Panc1 (cell line): ENCODE results near the gene CD177. TPM values are rescaled to one million over a fixed set of nuclear protein-coding genes. Genes with fewer than 3 reads are reported as not detected.

Source experiments
- ATAC-seq: fragments of 200-7000 bp; cut with Tn5 transposase; 2 replicates; pipeline ENCODE4 v1.9.1; 2020; ENCODE audit warnings: mild to moderate bottlenecking, moderate library complexity
- BruUV-seq: library from RNA; stranded (reverse); fragments of 400-500 nt; replicated peaks from 2 replicates; lab custom pipeline; 2021; lab: Mats Ljungman, UMichigan
- CTCF ChIA-PET: fragments of 300-600 bp; sonication (Branson Sonifier 250); formaldehyde crosslinking; loops from one replicate; lab custom pipeline; 2022; ENCODE audit warnings: antibody characterized with exemption; lab: Charles Lee
- POLR2A ChIA-PET: fragments of 300-600 bp; sonication (Branson Sonifier 250); formaldehyde crosslinking; loops from one replicate; lab custom pipeline; 2022; ENCODE audit warnings: antibody characterized with exemption; lab: Charles Lee
- DNase-seq: peaks from one replicate; pipeline ENCODE4 v3.0.0-alpha.2; 2010; ENCODE audit warnings: low read depth, low spot score
- H3K27ac ChIP-seq: 2 replicates; pipeline ENCODE4 v1.5.1; 2011; ENCODE audit warnings: mild to moderate bottlenecking, low read length, inconsistent platforms
- H3K27me3 ChIP-seq: fragments of 200-500 bp; sonication (Bioruptor generic); 2 replicates; pipeline ENCODE4 v1.6.0; 2014; ENCODE audit warnings: low read length, inconsistent platforms; ENCODE audit not compliant: control insufficient read depth, insufficient read depth
- H3K36me3 ChIP-seq: fragments of 200-500 bp; sonication (Bioruptor generic); 2 replicates; pipeline ENCODE4 v1.5.1; 2014; ENCODE audit warnings: inconsistent platforms, mild to moderate bottlenecking, low read length, moderate library complexity; ENCODE audit not compliant: control insufficient read depth, insufficient read depth
- H3K4me1 ChIP-seq: 2 replicates; pipeline ENCODE4 v1.5.1; 2011; ENCODE audit warnings: inconsistent platforms, mild to moderate bottlenecking, low read length, moderate library complexity; ENCODE audit not compliant: control insufficient read depth, insufficient read depth
- H3K4me3 ChIP-seq, 2 experiments: 2 replicates each; pipeline ENCODE4 v1.5.1; 2011 to 2012; ENCODE audit warnings: low read depth in 2 of 2, low read length in 2 of 2, mild to moderate bottlenecking in 2 of 2, inconsistent platforms in 1 of 2, moderate library complexity in 1 of 2
- H3K9me3 ChIP-seq: fragments of 200-500 bp; sonication (Bioruptor generic); 2 replicates; pipeline ENCODE4 v1.5.1; 2014; ENCODE audit warnings: low read depth, mild to moderate bottlenecking, inconsistent platforms, low read length, moderate library complexity; ENCODE audit not compliant: control insufficient read depth, insufficient read depth
- CTCF ChIP-seq: fragments of 450-650 bp; IDR thresholded peaks from 2 replicates; pipeline ENCODE4 v1.5.1; 2017; ENCODE audit warnings: mild to moderate bottlenecking
- POLR2AphosphoS5 ChIP-seq: IDR thresholded peaks from 2 replicates; pipeline ENCODE4 v1.6.1; 2012; ENCODE audit warnings: mild to moderate bottlenecking, low read depth, low read length, moderate library complexity
- SIN3A ChIP-seq: IDR thresholded peaks from 2 replicates; pipeline ENCODE4 v1.6.1; 2012; ENCODE audit warnings: low read depth, mild to moderate bottlenecking, low read length, moderate library complexity, borderline replicate concordance; ENCODE audit not compliant: insufficient read depth
- TCF7L2 ChIP-seq: IDR thresholded peaks from 2 replicates; pipeline ENCODE4 v1.6.1; 2011; ENCODE audit warnings: mild to moderate bottlenecking, low read depth, low read length, inconsistent platforms
- in situ Hi-C: cut with HindIII; loops from 2 replicates; pipeline ENCODE4 v1.10.0; 2016; ENCODE audit warnings: low sequenced_read_pairs, low pct_unique_long_range_greater_than_20kb
- intact Hi-C: fragments of 100-400 bp; cut with micrococcal nuclease; formaldehyde crosslinking; loops from one replicate; pipeline ENCODE4 v1.10.0; 2022; ENCODE audit not compliant: unreplicated experiment
- total RNA-seq: library from RNA; stranded (reverse); gene quantifications from one replicate; pipeline ENCODE4 v1.2.1, GENCODE V29; 2021; ENCODE audit not compliant: unreplicated experiment
- TF ChIP-seq, protein P1 (sequence below), 2 experiments: IDR thresholded peaks; 2 replicates each; pipeline ENCODE4 v1.6.1; 2011 to 2012; ENCODE audit warnings: low read depth in 2 of 2, control low read depth in 1 of 2, low read length in 1 of 2, mild to moderate bottlenecking in 1 of 2, moderate library complexity in 1 of 2; ENCODE audit not compliant: insufficient read depth in 1 of 2

The CD177 gene
- total RNA-seq, 1 experiment from 2014 or later, result 0.28 TPM

- no TSS peak for BruUV-seq
- in situ Hi-C loops, result no loop called here
- POLR2A ChIA-PET, result no interaction called here
Measured at GRCh38 chr19:43313711-43314495, 39.6 kb upstream of the CD177 start.

DNA sequence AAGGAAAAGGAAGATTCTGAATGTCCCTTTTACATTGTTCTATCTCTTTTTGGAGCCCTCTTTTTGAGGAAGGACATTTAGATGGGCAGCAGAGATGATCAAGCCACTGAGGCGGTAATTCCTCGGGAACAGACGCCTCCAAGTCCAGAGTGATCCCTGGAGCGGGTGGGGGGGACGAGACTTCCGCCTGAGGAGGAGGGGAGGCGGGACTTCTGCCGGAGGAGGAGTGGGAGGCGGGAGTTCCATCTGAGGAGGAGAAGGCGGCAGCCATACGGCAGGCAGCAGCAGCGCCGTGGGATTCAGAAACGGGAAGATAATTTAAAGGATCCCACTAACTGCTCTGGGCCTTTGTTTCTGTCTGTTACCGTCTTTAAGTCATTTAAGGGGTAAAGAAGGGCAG is 37.6 kb upstream of the CD177 start:
- DNase-seq, result no peak
- POLR2A ChIA-PET, result no interaction called here
- in situ Hi-C loops, result no loop called here
- Histone ChIP-seq H3K27ac (no peak overlapping the region), H3K27me3 (no peaks in the 10 kb centered on the region; the same call in 1 of the 2 replicates), H3K4me3 (no peak overlapping the region), H3K4me1 (no peaks in the 10 kb centered on the region), H3K36me3 (no peaks in the 10 kb centered on the region; the same call in 1 of the 2 replicates), H3K9me3 (no peaks in the 10 kb centered on the region)
- CTCF ChIA-PET, result no interaction called here
- intact Hi-C loops, result no loop called here
- no TSS peak for BruUV-seq
- ATAC-seq, result no peak
- TF ChIP-seq CTCF (no peak), TCF7L2 (no peak), SIN3A (no peak), POLR2AphosphoS5 (no peak)
- TF ChIP-seq, protein P1, sequence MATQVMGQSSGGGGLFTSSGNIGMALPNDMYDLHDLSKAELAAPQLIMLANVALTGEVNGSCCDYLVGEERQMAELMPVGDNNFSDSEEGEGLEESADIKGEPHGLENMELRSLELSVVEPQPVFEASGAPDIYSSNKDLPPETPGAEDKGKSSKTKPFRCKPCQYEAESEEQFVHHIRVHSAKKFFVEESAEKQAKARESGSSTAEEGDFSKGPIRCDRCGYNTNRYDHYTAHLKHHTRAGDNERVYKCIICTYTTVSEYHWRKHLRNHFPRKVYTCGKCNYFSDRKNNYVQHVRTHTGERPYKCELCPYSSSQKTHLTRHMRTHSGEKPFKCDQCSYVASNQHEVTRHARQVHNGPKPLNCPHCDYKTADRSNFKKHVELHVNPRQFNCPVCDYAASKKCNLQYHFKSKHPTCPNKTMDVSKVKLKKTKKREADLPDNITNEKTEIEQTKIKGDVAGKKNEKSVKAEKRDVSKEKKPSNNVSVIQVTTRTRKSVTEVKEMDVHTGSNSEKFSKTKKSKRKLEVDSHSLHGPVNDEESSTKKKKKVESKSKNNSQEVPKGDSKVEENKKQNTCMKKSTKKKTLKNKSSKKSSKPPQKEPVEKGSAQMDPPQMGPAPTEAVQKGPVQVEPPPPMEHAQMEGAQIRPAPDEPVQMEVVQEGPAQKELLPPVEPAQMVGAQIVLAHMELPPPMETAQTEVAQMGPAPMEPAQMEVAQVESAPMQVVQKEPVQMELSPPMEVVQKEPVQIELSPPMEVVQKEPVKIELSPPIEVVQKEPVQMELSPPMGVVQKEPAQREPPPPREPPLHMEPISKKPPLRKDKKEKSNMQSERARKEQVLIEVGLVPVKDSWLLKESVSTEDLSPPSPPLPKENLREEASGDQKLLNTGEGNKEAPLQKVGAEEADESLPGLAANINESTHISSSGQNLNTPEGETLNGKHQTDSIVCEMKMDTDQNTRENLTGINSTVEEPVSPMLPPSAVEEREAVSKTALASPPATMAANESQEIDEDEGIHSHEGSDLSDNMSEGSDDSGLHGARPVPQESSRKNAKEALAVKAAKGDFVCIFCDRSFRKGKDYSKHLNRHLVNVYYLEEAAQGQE (IDR thresholded peaks at IDR 0.05; ENCODE audit: insufficient read depth in 1 of 2, low read depth in 2 of 2, low read length in 1 of 2), result no peak

More at GRCh38 chr19:43313711-43314495, 39.6 kb upstream of the CD177 start:
- CTCF ChIA-PET, result no interaction called here
- DNase-seq (no peak), ATAC-seq (no peak)
- Histone ChIP-seq H3K27me3 (no peaks in the 10 kb centered on the region; the same call in 1 of the 2 replicates), H3K4me3 (no peak overlapping the region), H3K27ac (no peak overlapping the region), H3K36me3 (no peaks in the 10 kb centered on the region), H3K9me3 (no peaks in the 10 kb centered on the region), H3K4me1 (no peaks in the 10 kb centered on the region)
- intact Hi-C loops, result no loop called here
- TF ChIP-seq SIN3A (no peak), POLR2AphosphoS5 (no peak), TCF7L2 (no peak), CTCF (no peak)
- TF ChIP-seq, protein P1 (IDR thresholded peaks at IDR 0.05; ENCODE audit: insufficient read depth in 1 of 2, low read depth in 2 of 2, low read length in 1 of 2), result no peak
